GM21619 (cell line): ENCODE results near the gene MRPL1.
"Not testable (repeated sequence)": the region's sequence is repeated elsewhere in the genome, so short reads cannot be mapped to it uniquely, and the experiment has no call there.

Experiments used
- ATAC-seq: cut with Tn5 transposase; IDR thresholded peaks from one replicate; pipeline ENCODE4 v1.9.1; 2021; ENCODE audit not compliant: unreplicated experiment

Gene MRPL1

DNA sequence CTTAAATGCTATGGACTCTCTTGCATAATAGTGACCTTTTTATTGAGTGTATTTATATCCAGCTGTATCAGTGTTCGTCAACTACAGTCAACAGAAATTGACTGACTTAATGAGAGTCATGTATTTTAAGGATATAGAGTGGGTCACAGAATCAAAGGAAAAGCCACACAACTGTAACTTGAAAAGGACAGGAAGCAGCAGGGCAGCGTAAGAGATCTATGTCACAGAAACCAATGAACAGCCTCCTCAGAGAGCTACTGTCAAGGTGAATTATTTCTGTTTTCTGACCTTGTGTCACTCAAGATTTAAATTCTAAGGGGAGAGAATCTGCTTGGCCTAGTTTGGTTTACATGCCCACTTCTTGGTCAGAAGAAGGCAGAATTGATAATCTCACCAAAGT, 100.4 kb downstream of the MRPL1 start:
- no peak for ATAC-seq

DNA sequence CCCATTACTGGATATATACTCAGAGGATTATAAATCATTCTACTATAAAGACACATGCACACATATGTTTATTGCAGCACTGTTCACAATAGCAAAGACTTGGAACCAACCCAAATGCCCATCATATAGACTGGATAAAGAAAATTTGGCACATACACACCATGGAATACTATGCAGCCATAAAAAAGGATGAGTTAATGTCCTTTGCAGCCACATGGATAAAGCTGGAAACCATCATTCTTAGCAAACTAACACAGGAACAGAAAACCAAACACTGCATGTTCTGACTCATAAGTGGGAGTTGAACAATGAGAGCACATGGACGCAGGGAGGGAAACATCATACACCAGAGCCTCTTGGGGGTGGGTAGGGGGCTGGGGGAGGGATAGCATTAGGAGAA, 111.0 kb downstream of the MRPL1 start:
- ATAC-seq, result not testable (repeated sequence)

DNA sequence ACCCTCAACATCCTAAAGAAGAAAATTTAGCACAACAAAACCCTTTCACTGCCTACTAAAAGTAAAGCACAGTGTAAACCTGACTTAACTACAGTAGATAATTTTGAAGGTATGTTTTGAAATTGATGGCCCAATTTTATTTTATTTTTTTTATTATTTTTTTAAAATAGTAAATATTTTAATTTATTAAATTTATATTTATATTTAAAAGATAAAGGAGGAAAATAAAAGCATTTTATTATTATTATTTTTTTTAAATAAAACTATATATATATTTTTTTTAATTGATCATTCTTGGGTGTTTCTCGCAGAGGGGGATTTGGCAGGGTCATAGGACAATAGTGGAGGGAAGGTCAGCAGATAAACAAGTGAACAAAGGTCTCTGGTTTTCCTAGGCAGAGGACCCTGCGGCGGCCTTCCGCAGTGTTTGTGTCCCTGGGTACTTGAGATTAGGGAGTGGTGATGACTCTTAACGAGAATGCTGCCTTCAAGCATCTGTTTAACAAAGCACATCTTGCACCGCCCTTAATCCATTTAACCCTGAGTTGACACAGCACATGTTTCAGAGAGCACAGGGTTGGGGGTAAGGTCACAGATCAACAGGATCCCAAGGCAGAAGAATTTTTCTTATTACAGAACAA, 120.4 kb downstream of the MRPL1 start:
- not testable (repeated sequence) for ATAC-seq

DNA sequence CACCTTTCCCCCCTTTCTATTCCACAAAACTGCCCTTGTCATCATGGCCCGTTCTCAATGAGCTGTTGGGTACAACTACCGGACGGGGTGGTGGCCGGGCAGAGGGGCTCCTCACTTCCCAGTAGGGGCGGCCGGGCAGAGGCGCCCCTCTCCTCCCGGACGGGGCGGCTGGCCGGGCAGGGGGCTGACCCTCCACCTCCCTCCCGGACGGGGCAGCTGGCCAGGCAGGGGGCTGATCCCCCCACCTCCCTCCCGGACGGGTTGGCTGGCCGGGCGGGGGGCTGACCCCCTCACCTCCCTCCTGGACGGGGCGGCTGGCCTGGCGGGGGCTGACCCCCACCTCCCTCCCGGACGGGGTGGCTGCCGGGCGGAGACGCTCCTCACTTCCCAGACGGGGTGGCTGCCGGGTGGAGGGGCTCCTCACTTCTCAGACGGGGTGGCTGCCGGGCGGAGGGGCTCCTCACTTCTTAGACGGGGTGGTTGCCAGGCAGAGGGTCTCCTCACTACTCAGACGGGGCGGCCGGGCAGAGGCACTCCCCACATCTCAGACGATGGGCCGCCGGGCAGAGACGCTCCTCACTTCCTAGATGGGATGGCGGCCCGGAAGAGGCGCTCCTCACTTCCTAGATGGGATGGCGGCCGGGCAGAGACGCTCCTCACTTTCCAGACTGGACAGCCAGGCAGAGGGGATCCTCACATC, 121.1 kb downstream of the MRPL1 start:
- not testable (repeated sequence) for ATAC-seq

DNA sequence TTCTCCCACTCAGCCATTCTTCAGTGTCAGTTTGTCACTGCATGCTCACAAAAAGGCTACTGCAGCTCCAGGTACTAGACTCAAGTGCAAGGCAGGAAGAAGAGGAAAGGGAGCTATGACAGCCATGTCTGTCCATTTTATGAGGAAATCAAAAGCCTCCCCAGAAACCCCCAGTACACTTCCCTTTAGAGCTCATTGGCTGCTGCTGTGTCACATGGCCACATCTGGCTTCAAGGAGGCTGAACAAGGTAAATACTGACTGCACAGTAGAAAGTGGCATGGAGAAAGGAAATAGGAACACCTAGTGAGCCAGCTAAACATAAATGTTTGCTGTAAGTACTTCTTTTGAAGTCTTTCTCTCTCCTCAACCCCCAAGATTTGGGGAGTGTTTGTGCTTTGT, 127.3 kb downstream of the MRPL1 start:
- ATAC-seq, result no peak

DNA sequence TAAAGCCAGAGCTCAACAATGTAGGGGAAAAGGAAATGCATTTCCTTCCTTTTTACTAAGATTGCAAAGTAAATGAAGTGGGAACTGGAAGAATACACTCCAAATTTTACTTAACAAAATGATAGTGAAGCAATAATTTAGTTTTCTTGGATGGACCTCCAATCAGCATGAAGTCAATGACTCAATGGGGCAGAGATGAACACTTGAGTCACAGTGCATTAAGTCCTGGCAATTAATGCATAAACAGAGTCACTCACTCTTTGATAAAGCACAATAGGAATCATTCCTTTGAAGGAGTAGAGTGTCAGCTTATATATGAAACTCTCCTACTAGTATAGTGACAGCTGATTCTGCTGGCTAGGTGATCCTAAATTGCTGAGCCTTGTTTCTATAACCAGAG, 127.8 kb downstream of the MRPL1 start:
- ATAC-seq, result no peak

DNA sequence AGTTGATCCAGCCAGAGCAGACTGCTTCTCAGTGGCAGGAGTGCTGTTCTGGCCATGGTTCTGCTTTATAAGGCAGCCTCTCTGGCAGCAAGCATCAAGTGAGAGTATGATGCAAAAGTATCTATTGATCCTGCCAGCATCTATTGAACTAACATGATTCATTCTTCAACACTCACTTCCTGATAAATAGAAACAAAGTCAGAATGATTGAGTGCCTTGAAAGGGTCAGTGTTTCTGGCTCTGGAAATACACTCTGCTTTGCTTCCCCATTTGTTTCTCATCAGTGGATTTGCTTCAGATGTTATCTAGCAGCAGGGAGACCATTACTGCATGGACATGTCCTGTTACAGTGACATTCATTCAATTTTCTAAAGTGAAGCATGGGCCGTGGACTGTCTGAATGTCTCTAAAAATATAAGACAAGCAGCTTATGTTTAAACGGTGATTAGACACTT, 128.3 kb downstream of the MRPL1 start:
- no peak for ATAC-seq

DNA sequence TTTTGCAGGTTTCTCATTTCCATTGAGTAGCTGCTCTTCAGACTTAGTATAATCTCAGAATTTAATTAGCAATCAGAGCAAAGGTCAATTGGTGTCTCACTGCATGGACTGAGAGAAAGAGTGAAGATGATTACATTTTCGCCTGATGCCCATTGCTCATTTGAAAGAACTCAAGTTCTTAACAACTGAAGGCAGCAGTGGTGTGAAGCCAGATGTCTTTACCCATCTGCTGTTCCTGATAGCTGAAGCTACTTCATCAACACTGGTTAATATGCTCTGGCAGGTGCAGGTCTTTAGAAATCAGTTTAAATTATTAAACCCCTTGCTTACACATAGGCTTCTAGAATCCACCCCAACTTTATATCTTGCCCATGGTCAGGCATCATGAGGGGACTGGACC, 130.0 kb downstream of the MRPL1 start:
- ATAC-seq, result no peak

DNA sequence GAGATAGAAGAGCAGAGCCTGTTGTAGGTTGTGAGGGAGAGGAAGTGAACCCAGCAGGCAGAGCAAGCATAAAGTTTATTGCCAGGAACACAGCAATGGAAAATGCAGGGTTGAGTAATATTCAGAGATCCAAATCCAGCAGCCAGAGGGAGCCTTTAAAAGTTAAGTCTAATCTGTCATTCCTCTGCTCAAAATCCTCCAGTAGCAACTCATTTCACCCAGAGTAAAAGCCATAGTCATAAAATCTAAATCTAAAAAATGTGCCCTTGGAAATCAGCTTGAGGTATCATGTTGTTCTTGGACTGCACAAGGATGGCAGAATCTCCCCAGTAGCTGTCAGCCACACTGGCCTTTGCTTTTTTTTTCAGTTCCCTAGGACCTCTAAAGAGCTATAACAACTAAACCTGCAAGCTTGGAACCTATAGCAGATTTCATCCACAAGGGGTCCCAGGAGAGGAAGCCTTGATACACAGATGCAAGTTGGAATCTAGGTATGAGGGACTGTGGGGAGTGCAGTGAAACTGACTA, 131.6 kb downstream of the MRPL1 start:
- peak; percentile 73 for ATAC-seq

DNA sequence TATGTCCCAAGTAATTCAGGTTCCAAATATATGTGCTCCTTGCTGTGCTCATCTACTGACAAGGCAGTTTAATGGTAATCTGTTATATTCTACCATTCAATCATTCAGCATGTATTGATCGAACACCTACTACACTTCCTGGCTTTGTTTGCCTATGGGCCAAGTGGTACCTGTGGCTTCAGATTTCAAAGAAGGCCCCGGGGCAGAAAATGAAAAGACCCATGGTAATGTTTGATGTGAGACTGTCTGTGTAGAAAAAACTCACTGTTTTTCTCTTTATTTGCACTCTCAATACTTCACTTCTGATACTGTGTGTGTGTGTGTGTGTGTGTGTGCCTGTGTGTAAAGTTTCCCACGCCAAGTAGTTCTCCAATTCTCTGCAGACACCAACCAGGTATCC, 133.4 kb downstream of the MRPL1 start:
- no peak for ATAC-seq

DNA sequence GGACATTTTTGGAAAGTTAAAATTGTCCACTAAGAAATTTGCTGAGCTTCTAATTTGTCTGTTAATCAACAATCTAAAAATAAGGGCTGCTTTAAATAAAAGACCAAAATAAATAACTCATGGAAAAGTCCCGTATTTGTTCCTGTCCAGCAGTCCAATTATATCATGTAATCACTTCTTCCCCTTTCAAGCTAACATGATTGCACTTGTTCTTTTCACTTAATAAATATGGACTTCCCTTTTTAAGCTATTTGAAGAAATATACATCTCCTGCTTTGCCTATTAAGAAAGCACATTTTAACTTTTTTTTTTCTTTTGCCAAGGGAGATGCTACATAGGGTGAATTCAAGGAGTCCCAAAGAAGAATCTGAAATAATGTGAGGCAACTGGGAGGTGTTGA, 138.9 kb downstream of the MRPL1 start:
- no peak for ATAC-seq

DNA sequence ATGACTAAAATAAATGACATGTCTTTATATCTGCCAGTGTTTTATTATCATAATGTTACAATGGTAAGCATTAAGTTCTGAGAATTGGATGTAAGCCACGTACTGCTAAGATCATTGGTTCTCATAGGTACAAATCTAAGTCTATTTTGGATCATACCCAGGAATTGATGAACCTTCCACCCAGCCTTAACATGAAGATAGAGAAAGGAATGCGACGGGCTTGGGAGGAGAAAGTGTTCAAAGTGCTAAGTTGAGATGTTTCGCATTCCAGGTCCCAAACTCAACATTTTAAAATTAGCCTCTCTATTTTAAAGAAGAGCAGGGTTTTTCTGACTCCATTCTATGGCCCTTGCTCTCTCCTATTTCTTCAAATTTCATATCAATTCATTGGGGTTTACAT, 139.6 kb downstream of the MRPL1 start:
- no peak for ATAC-seq
